IMR-90 (cell line): Measurements from ENCODE around the gene DNAJC27.

Experiments
- CEBPB ChIP-seq: IDR thresholded peaks from 2 replicates; pipeline ENCODE4 v1.6.1; 2012; ENCODE audit warnings: low read depth, low read length, improper control_type of control experiment
- CHD1 ChIP-seq: IDR thresholded peaks from 2 replicates; pipeline ENCODE4 v1.6.1; 2012; ENCODE audit warnings: low read depth, low read length, improper control_type of control experiment
- CTCF ChIP-seq: conservative IDR thresholded peaks from 2 replicates; pipeline ENCODE4 v1.5.1; 2012; ENCODE audit warnings: mild to moderate bottlenecking, low read depth, low read length, improper control_type of control experiment
- ELK1 ChIP-seq: fragments of 150-350 bp; IDR thresholded peaks from 2 replicates; pipeline ENCODE4 v1.6.1; 2016; ENCODE audit warnings: low read depth, mild to moderate bottlenecking, low read length, moderate library complexity, borderline replicate concordance
- MAFK ChIP-seq: IDR thresholded peaks from 2 replicates; pipeline ENCODE4 v1.6.1; 2012; ENCODE audit warnings: low read depth, low read length, improper control_type of control experiment
- MAZ ChIP-seq: IDR thresholded peaks from 2 replicates; pipeline ENCODE4 v1.6.1; 2012; ENCODE audit warnings: low read depth, mild to moderate bottlenecking, low read length, improper control_type of control experiment, moderate library complexity, borderline replicate concordance
- MXI1 ChIP-seq: IDR thresholded peaks from 2 replicates; pipeline ENCODE4 v1.6.1; 2012; ENCODE audit warnings: low read depth, mild to moderate bottlenecking, low read length, moderate library complexity, borderline replicate concordance
- NFE2L2 ChIP-seq: fragments of 150-350 bp; IDR thresholded peaks from 2 replicates; pipeline ENCODE4 v1.6.1; 2016; ENCODE audit warnings: low read depth, mild to moderate bottlenecking, low read length
- POLR2A ChIP-seq: IDR thresholded peaks from 2 replicates; pipeline ENCODE4 v1.6.1; 2012; ENCODE audit warnings: mild to moderate bottlenecking, low read depth, low read length
- RAD21 ChIP-seq: IDR thresholded peaks from 2 replicates; pipeline ENCODE4 v1.6.1; 2012; ENCODE audit warnings: low read length, improper control_type of control experiment
- RCOR1 ChIP-seq: IDR thresholded peaks from 2 replicates; pipeline ENCODE4 v1.6.1; 2012; ENCODE audit warnings: mild to moderate bottlenecking, low read length, improper control_type of control experiment; ENCODE audit not compliant: insufficient replicate concordance
- RFX5 ChIP-seq: IDR thresholded peaks from 2 replicates; pipeline ENCODE4 v1.8.0; 2012; ENCODE audit warnings: low read depth, mild to moderate bottlenecking, low read length, moderate library complexity
- SMC3 ChIP-seq: fragments of 150-350 bp; IDR thresholded peaks from 2 replicates; pipeline ENCODE4 v1.6.1; 2016; ENCODE audit warnings: low read depth, mild to moderate bottlenecking, antibody characterized with exemption, low read length, moderate library complexity
- TF ChIP-seq, protein P1 (sequence below): fragments of 150-350 bp; IDR thresholded peaks from 2 replicates; pipeline ENCODE4 v1.6.1; 2017; ENCODE audit warnings: mild to moderate bottlenecking, antibody characterized with exemption, low read length, low read depth

GRCh38 chr2:24926602-24927252 is 45.0 kb downstream of the DNAJC27 start:
- no peak for TF ChIP-seq CTCF
- no peak for TF ChIP-seq NFE2L2
- TF ChIP-seq RAD21, result no peak
- TF ChIP-seq MAZ, result no peak
- TF ChIP-seq, protein P1, sequence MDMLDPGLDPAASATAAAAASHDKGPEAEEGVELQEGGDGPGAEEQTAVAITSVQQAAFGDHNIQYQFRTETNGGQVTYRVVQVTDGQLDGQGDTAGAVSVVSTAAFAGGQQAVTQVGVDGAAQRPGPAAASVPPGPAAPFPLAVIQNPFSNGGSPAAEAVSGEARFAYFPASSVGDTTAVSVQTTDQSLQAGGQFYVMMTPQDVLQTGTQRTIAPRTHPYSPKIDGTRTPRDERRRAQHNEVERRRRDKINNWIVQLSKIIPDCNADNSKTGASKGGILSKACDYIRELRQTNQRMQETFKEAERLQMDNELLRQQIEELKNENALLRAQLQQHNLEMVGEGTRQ, result no peak
- no peak for TF ChIP-seq CEBPB
- no peak for TF ChIP-seq RFX5
- no peak for TF ChIP-seq MAFK
- no peak for TF ChIP-seq RCOR1
- TF ChIP-seq POLR2A, result no peak
- no peak for TF ChIP-seq SMC3
- no peak for TF ChIP-seq ELK1
- TF ChIP-seq CHD1, result no peak
- TF ChIP-seq MXI1, result no peak
